Fibroblast of gingiva (primary cell): ENCODE measurements around the gene TERT.
"Not testable (repeated sequence)": the region's sequence is repeated elsewhere in the genome, so short reads cannot be mapped to it uniquely, and the experiment has no call there.

ENCODE experiments used
- DNase-seq: peaks from one replicate; pipeline ENCODE4 v3.0.0-alpha.2; 2011; ENCODE audit warnings: low read depth

The TERT gene

GRCh38 chr5:1294206-1294834, 548 bp downstream of the TERT start:
- no peak for DNase-seq

- DNase-seq = no peak
These were observed 1.3 kb downstream of the TERT start for GRCh38 chr5:1293416-1294205.

GRCh38 chr5:1292846-1293415, 1.9 kb downstream of the TERT start:
- no peak for DNase-seq

- DNase-seq = no peak
These were observed 2.7 kb downstream of the TERT start for GRCh38 chr5:1292139-1292538.

- DNase-seq = no peak
These were observed 3.2 kb downstream of the TERT start for GRCh38 chr5:1291611-1292080.

GRCh38 chr5:1290956-1291355, 3.9 kb downstream of the TERT start:
- not testable (repeated sequence) for DNase-seq

- not testable (repeated sequence) for DNase-seq
These were observed 5.3 kb downstream of the TERT start for GRCh38 chr5:1289559-1289958.

GRCh38 chr5:1288439-1289335, 6.2 kb downstream of the TERT start:
- no peak for DNase-seq

- DNase-seq = no peak
These were observed 9.0 kb downstream of the TERT start for GRCh38 chr5:1285883-1286291.

GRCh38 chr5:1285141-1285540, 9.7 kb downstream of the TERT start:
- DNase-seq = no peak

- DNase-seq = not testable (repeated sequence)
These were observed 10.4 kb downstream of the TERT start for GRCh38 chr5:1284336-1284970.

GRCh38 chr5:1283729-1284041, 11.2 kb downstream of the TERT start:
- DNase-seq = not testable (repeated sequence)

- not testable (repeated sequence) for DNase-seq
These were observed 11.7 kb downstream of the TERT start for GRCh38 chr5:1282993-1283728.

- DNase-seq = no peak
These were observed 12.5 kb downstream of the TERT start for GRCh38 chr5:1282131-1282992.

GRCh38 chr5:1281038-1281882, 13.6 kb downstream of the TERT start:
- DNase-seq = no peak

GRCh38 chr5:1280177-1281037, 14.5 kb downstream of the TERT start:
- DNase-seq = no peak

- DNase-seq = no peak
These were observed 15.3 kb downstream of the TERT start for GRCh38 chr5:1279443-1280151.
